ENCODE results near the gene CLCA2.
"Not testable (repeated sequence)": the region's sequence is repeated elsewhere in the genome, so short reads cannot be mapped to it uniquely, and the experiment has no call there.

Gene CLCA2

GRCh38 chr1:86478416-86479156 is 54.6 kb downstream of the CLCA2 start:
- Mint-ChIP-seq H3K4me1 (no peaks in the 10 kb centered on the region), H3K4me3 (no peak overlapping the region), H3K27ac (no peak overlapping the region), H3K27me3 (no peaks in the 10 kb centered on the region), H3K36me3 (no peaks in the 10 kb centered on the region), H3K9me3 (no peaks in the 10 kb centered on the region)
- no peak for ATAC-seq

GRCh38 chr1:86481966-86482365 is 58.0 kb downstream of the CLCA2 start:
- no peak overlapping the region for H3K27ac Mint-ChIP-seq
- no peak overlapping the region for H3K4me3 Mint-ChIP-seq
- no peaks in the 10 kb centered on the region for H3K36me3 Mint-ChIP-seq
- no peaks in the 10 kb centered on the region for H3K4me1 Mint-ChIP-seq
- ATAC-seq, result no peak
- no peaks in the 10 kb centered on the region for H3K9me3 Mint-ChIP-seq
- H3K27me3 Mint-ChIP-seq, result peaks cover 10% of the 10 kb centered on the region

- Mint-ChIP-seq H3K4me1 (no peaks in the 10 kb centered on the region), H3K27ac (no peak overlapping the region), H3K27me3 (peaks cover 12% of the 10 kb centered on the region), H3K36me3 (no peaks in the 10 kb centered on the region), H3K4me3 (no peak overlapping the region), H3K9me3 (no peaks in the 10 kb centered on the region)
- ATAC-seq, result peak; percentile 42
Observed at GRCh38 chr1:86487131-86487810, 63.3 kb downstream of the CLCA2 start.

- ATAC-seq, result no peak
- no peak overlapping the region for H3K4me3 Mint-ChIP-seq
- no peak overlapping the region for H3K27ac Mint-ChIP-seq
- peaks cover 17% of the 10 kb centered on the region for H3K27me3 Mint-ChIP-seq
- no peaks in the 10 kb centered on the region for H3K36me3 Mint-ChIP-seq
- no peaks in the 10 kb centered on the region for H3K4me1 Mint-ChIP-seq
- no peaks in the 10 kb centered on the region for H3K9me3 Mint-ChIP-seq
Observed at GRCh38 chr1:86487811-86488141, 63.8 kb downstream of the CLCA2 start.

- Mint-ChIP-seq H3K4me1 (no peaks in the 10 kb centered on the region), H3K27me3 (peaks cover 13% of the 10 kb centered on the region), H3K36me3 (no peaks in the 10 kb centered on the region), H3K4me3 (no peak overlapping the region), H3K27ac (no peak overlapping the region), H3K9me3 (no peaks in the 10 kb centered on the region)
- ATAC-seq, result no peak
Observed at GRCh38 chr1:86489242-86489878, 65.4 kb downstream of the CLCA2 start.

GRCh38 chr1:86491171-86491950 is 67.4 kb downstream of the CLCA2 start:
- H3K27ac Mint-ChIP-seq, result no peak overlapping the region

GRCh38 chr1:86498281-86498680 is 74.3 kb downstream of the CLCA2 start:
- H3K4me1 Mint-ChIP-seq, result peaks cover 12% of the 10 kb centered on the region
- H3K4me3 Mint-ChIP-seq, result no peak overlapping the region
- H3K36me3 Mint-ChIP-seq, result no peaks in the 10 kb centered on the region
- no peaks in the 10 kb centered on the region for H3K9me3 Mint-ChIP-seq
- H3K27ac Mint-ChIP-seq, result no peak overlapping the region
- ATAC-seq, result no peak
- peaks cover 16% of the 10 kb centered on the region for H3K27me3 Mint-ChIP-seq

More at GRCh38 chr1:86491171-86491950, 67.4 kb downstream of the CLCA2 start:
- no peaks in the 10 kb centered on the region for H3K36me3 Mint-ChIP-seq
- no peaks in the 10 kb centered on the region for H3K9me3 Mint-ChIP-seq
- H3K4me3 Mint-ChIP-seq, result no peak overlapping the region
- no peak for ATAC-seq
- peaks cover 11% of the 10 kb centered on the region for H3K27me3 Mint-ChIP-seq
- no peaks in the 10 kb centered on the region for H3K4me1 Mint-ChIP-seq

GRCh38 chr1:86499987-86500593 is 76.1 kb downstream of the CLCA2 start:
- Mint-ChIP-seq H3K36me3 (no peaks in the 10 kb centered on the region), H3K27ac (no peak overlapping the region), H3K4me3 (no peak overlapping the region), H3K27me3 (peaks cover 16% of the 10 kb centered on the region), H3K4me1 (peaks cover 12% of the 10 kb centered on the region), H3K9me3 (no peaks in the 10 kb centered on the region)
- no peak for ATAC-seq

GRCh38 chr1:86500714-86501113 is 76.7 kb downstream of the CLCA2 start:
- H3K36me3 Mint-ChIP-seq, result no peaks in the 10 kb centered on the region
- no peaks in the 10 kb centered on the region for H3K9me3 Mint-ChIP-seq
- ATAC-seq, result no peak
- peaks cover 16% of the 10 kb centered on the region for H3K27me3 Mint-ChIP-seq
- no peak overlapping the region for H3K27ac Mint-ChIP-seq
- H3K4me1 Mint-ChIP-seq, result peaks cover 12% of the 10 kb centered on the region
- no peak overlapping the region for H3K4me3 Mint-ChIP-seq

GRCh38 chr1:86502125-86502646 is 78.2 kb downstream of the CLCA2 start:
- not testable (repeated sequence) for H3K9me3 Mint-ChIP-seq, H3K36me3 Mint-ChIP-seq, H3K27ac Mint-ChIP-seq, ATAC-seq
- Mint-ChIP-seq H3K27me3 (peaks cover 16% of the 10 kb centered on the region), H3K4me3 (peak overlapping the region; percentile 61), H3K4me1 (peaks cover 12% of the 10 kb centered on the region)

GRCh38 chr1:86502721-86503405 is 78.9 kb downstream of the CLCA2 start:
- Mint-ChIP-seq H3K4me1 (peaks cover 9% of the 10 kb centered on the region), H3K27me3 (peaks cover 12% of the 10 kb centered on the region), H3K27ac (no peak overlapping the region), H3K9me3 (no peaks in the 10 kb centered on the region), H3K36me3 (no peaks in the 10 kb centered on the region), H3K4me3 (peak overlapping the region; percentile 61)
- ATAC-seq, result no peak

- Mint-ChIP-seq H3K27me3 (peaks cover 12% of the 10 kb centered on the region), H3K9me3 (no peaks in the 10 kb centered on the region), H3K36me3 (no peaks in the 10 kb centered on the region), H3K27ac (no peak overlapping the region), H3K4me3 (no peak overlapping the region), H3K4me1 (peaks cover 6% of the 10 kb centered on the region)
- ATAC-seq, result no peak
Observed at GRCh38 chr1:86503406-86504136, 79.6 kb downstream of the CLCA2 start.

- ATAC-seq, result no peak
- peaks cover 6% of the 10 kb centered on the region for H3K4me1 Mint-ChIP-seq
- peaks cover 10% of the 10 kb centered on the region for H3K27me3 Mint-ChIP-seq
- no peak overlapping the region for H3K27ac Mint-ChIP-seq
- H3K4me3 Mint-ChIP-seq, result no peak overlapping the region
- no peaks in the 10 kb centered on the region for H3K9me3 Mint-ChIP-seq
- no peaks in the 10 kb centered on the region for H3K36me3 Mint-ChIP-seq
Observed at GRCh38 chr1:86504137-86504479, 80.1 kb downstream of the CLCA2 start.

Data from stimulated activated memory B cell treated with anti-CD40 and anti-IgM and Interleukin-4, amounts not matched to agents 10 μg/mL and 1 μg/mL and 100 μg/mL, for 72 hours (primary cell).